K562 (cell line): Measurements from ENCODE around the gene GPS2. TPM values are rescaled to one million over a fixed set of nuclear protein-coding genes. Genes with fewer than 3 reads are reported as not detected.

Experiments
- ARID2 ChIP-seq: fragments of 450-650 bp; IDR thresholded peaks from 2 replicates; pipeline ENCODE4 v1.6.1; 2017; ENCODE audit warnings: antibody characterized with exemption, mild to moderate bottlenecking
- CBX3 ChIP-seq, 2 experiments: IDR thresholded peaks; 1 replicate in 1 of 2; 2 replicates in 1 of 2; pipeline ENCODE4 v1.6.1; 2012; ENCODE audit warnings: inconsistent platforms in 2 of 2, low read length in 2 of 2, borderline replicate concordance in 1 of 2, control low read depth in 1 of 2
- CC2D1A ChIP-seq: fragments of 450-650 bp; IDR thresholded peaks from 2 replicates; pipeline ENCODE4 v1.6.1; 2017; ENCODE audit warnings: mild to moderate bottlenecking
- CHD1 ChIP-seq: fragments of 200-600 bp; sonication (generic); IDR thresholded peaks from one replicate; pipeline ENCODE4 v1.6.1; 2012; ENCODE audit warnings: mild to moderate bottlenecking, moderate library complexity, low read length, inconsistent platforms
- CREM ChIP-seq: IDR thresholded peaks from 2 replicates; pipeline ENCODE4 v1.6.1; 2014; ENCODE audit warnings: antibody characterized with exemption, low read depth
- CTBP1 ChIP-seq: fragments of 450-650 bp; IDR thresholded peaks from 2 replicates; pipeline ENCODE4 v1.6.1; 2016; ENCODE audit warnings: borderline replicate concordance
- ID3 ChIP-seq, 2 experiments: fragments of 250-450 bp in 1 of 2; fragments of 450-650 bp in 1 of 2; sonication (Bioruptor Pico) in 1 of 2; IDR thresholded peaks; 2 replicates each; pipeline versions ENCODE4 v1.6.1 to v1.8.0; 2016 to 2021; ENCODE audit warnings: mild to moderate bottlenecking in 2 of 2, moderate library complexity in 2 of 2, missing compliant biosample characterization in 1 of 2, missing genetic modification characterization in 1 of 2
- POLR2AphosphoS5 ChIP-seq: IDR thresholded peaks from 2 replicates; pipeline ENCODE4 v1.6.1; 2011; ENCODE audit warnings: mild to moderate bottlenecking, low read depth, low read length, moderate library complexity; ENCODE audit not compliant: control insufficient read depth, insufficient read depth
- POLR2G ChIP-seq: fragments of 200-400 bp; formaldehyde crosslinking; IDR thresholded peaks from 2 replicates; pipeline ENCODE4 v1.6.1; 2017; ENCODE audit warnings: low read depth, mild to moderate bottlenecking, antibody characterized with exemption, low read length, moderate library complexity
- PTBP1 ChIP-seq: fragments of 200-400 bp; formaldehyde crosslinking; IDR thresholded peaks from 2 replicates; pipeline ENCODE4 v1.6.1; 2017; ENCODE audit warnings: low read depth, low read length
- TAL1 ChIP-seq: fragments of 450-650 bp; IDR thresholded peaks from 2 replicates; pipeline ENCODE4 v1.6.1; 2016; ENCODE audit warnings: mild to moderate bottlenecking
- YY1 ChIP-seq, 3 experiments: IDR thresholded peaks; 2 replicates each; pipeline ENCODE4 v1.6.1; 2011; ENCODE audit warnings: low read length in 2 of 3, mild to moderate bottlenecking in 2 of 3, moderate library complexity in 2 of 3, borderline replicate concordance in 1 of 3, control low read depth in 1 of 3, low read depth in 1 of 3; ENCODE audit not compliant: insufficient read depth in 3 of 3, insufficient replicate concordance in 2 of 3, control insufficient read depth in 1 of 3, insufficient read length in 1 of 3; ENCODE audit errors: extremely low read depth in 1 of 3
- polyA plus RNA-seq, 8 experiments: library from polyadenylated mRNA; depleted of rRNA in 4 of 8; stranded (reverse) in 5 of 8; unstranded in 3 of 8; fragments of >200 nt; fragmentation: Nextera tagmentation in 2 of 8; fragmentation: Illumina TruSeq in 1 of 8; extraction: Ambion mirVana in 2 of 8; extraction: Trizol in 1 of 8; gene quantifications; 2 replicates each; pipeline versions ENCODE4 v1.2.1 to v1.2.3, GENCODE V29; 2011 to 2014; ENCODE audit warnings: inconsistent platforms in 1 of 8, missing spikeins in 1 of 8
- total RNA-seq, 7 experiments: library from RNA; depleted of rRNA in 6 of 7; stranded (reverse); fragments of >200 nt in 6 of 7; fragmentation: Illumina TruSeq in 2 of 7; extraction: Trizol in 2 of 7; gene quantifications; 2 replicates each; pipeline versions ENCODE4 v1.2.1 to v1.2.3, GENCODE V29; 2011 to 2021; ENCODE audit warnings: low replicate concordance in 1 of 7
- TF ChIP-seq, protein P1 (sequence below): fragments of 450-650 bp; IDR thresholded peaks from 2 replicates; pipeline ENCODE4 v1.6.1; 2017; ENCODE audit warnings: antibody characterized with exemption, mild to moderate bottlenecking
- TF ChIP-seq, protein P2 (sequence below), 3 experiments: fragments of 200-800 bp in 1 of 3; sonication (Bioruptor generic) in 1 of 3; sonication (generic) in 1 of 3; formaldehyde crosslinking in 1 of 3; IDR thresholded peaks; 2 replicates each; pipeline versions ENCODE4 v1.6.1 to v1.8.0; 2016 to 2022; ENCODE audit warnings: mild to moderate bottlenecking in 2 of 3, missing compliant biosample characterization in 2 of 3, missing genetic modification characterization in 2 of 3, missing genetic modification reagents in 1 of 3

GPS2 gene
- total and polyA plus RNA-seq, 9 of the 15 experiments (the other 6 are each of a cell fraction or from before 2014, with no cell fraction given): 18.3 to 75.7 (median 37.0) TPM

DNA sequence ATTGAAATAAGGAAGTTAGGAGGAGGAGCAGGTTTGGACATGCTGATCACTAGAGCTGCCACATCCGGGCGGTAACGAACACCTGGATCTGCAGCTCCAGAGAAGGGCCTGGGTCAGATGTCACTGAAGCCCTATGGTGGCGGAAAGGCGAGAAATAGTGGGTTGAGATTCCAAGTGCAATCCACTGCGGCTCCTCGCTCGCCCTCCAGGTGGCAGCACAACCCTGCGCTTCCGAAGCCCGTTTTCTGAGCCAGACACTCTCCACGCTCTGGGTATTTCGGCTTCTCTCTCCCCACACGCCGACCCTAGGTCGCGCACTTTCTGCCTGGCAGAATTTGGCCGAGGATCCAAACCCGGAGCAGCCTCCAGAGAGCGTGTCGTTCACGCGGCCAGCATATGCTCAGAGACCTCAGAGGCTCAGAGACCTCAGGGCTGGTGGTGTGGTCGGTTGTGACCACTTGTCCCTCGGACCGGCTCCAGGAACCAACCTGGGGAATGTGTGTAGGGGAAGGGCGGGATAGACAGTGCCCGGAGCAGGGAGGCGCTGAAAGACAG, 34.6 kb downstream of the GPS2 start (continued):
- TF ChIP-seq CREM (peak; percentile 26), CC2D1A (peak; percentile 68), YY1 (IDR thresholded peaks at IDR 0.05; ENCODE audit: borderline replicate concordance in 1 of 3, control insufficient read depth in 1 of 3, extremely low read depth in 1 of 3, insufficient read depth in 3 of 3, insufficient read length in 1 of 3, insufficient replicate concordance in 2 of 3, low read depth in 1 of 3, low read length in 2 of 3) (peak in 1 of 3 experiments; percentile 12), ARID2 (peak; percentile 81), PTBP1 (no peak), CBX3 (IDR thresholded peaks at IDR 0.05; ENCODE audit: borderline replicate concordance in 1 of 2, low read length in 2 of 2) (peak in 1 of 2 experiments; percentile 82; a peak in 1 of 3 replicates), POLR2G (peak; percentile 77), ID3 (CRISPR knock-in tag; IDR thresholded peaks at IDR 0.05) (no peak), ID3 (tag; IDR thresholded peaks at IDR 0.05) (0 out of 2 replicates have a peak, but pooled peaks have one; percentile 27), CHD1 (peak; percentile 24), CTBP1 (peak; percentile 34; the same call in 1 of the 2 replicates), TAL1 (no peak), POLR2AphosphoS5 (no peak)
- TF ChIP-seq, protein P1, sequence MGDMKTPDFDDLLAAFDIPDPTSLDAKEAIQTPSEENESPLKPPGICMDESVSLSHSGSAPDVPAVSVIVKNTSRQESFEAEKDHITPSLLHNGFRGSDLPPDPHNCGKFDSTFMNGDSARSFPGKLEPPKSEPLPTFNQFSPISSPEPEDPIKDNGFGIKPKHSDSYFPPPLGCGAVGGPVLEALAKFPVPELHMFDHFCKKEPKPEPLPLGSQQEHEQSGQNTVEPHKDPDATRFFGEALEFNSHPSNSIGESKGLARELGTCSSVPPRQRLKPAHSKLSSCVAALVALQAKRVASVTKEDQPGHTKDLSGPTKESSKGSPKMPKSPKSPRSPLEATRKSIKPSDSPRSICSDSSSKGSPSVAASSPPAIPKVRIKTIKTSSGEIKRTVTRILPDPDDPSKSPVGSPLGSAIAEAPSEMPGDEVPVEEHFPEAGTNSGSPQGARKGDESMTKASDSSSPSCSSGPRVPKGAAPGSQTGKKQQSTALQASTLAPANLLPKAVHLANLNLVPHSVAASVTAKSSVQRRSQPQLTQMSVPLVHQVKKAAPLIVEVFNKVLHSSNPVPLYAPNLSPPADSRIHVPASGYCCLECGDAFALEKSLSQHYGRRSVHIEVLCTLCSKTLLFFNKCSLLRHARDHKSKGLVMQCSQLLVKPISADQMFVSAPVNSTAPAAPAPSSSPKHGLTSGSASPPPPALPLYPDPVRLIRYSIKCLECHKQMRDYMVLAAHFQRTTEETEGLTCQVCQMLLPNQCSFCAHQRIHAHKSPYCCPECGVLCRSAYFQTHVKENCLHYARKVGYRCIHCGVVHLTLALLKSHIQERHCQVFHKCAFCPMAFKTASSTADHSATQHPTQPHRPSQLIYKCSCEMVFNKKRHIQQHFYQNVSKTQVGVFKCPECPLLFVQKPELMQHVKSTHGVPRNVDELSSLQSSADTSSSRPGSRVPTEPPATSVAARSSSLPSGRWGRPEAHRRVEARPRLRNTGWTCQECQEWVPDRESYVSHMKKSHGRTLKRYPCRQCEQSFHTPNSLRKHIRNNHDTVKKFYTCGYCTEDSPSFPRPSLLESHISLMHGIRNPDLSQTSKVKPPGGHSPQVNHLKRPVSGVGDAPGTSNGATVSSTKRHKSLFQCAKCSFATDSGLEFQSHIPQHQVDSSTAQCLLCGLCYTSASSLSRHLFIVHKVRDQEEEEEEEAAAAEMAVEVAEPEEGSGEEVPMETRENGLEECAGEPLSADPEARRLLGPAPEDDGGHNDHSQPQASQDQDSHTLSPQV: peak; percentile 65
- TF ChIP-seq, protein P2, sequence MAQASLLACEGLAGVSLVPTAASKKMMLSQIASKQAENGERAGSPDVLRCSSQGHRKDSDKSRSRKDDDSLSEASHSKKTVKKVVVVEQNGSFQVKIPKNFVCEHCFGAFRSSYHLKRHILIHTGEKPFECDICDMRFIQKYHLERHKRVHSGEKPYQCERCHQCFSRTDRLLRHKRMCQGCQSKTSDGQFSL (CRISPR knock-in tag; IDR thresholded peaks at IDR 0.05): 0 out of 2 replicates have a peak, but pooled peaks have one; percentile 60
- TF ChIP-seq, protein P2 (tag; IDR thresholded peaks at IDR 0.05): no peak
